ENCODE results near the gene NUP43. TPM values are rescaled to one million over a fixed set of nuclear protein-coding genes. Genes with fewer than 3 reads are reported as not detected.

The NUP43 gene
- total and polyA plus RNA-seq, 2 of the 13 experiments (the other 11 are each of a cell fraction or from before 2014, with no cell fraction given), result 38.9 to 85.1 TPM

GRCh38 chr6:149717588-149718458 is 28.5 kb downstream of the NUP43 start, which contains the start of gene LATS1 (continued):
- peak; percentile 69 for TF ChIP-seq ARID5B (CRISPR knock-in tag; IDR thresholded peaks at IDR 0.05)
- peak; percentile 90 for TF ChIP-seq AHR (CRISPR knock-in tag; IDR thresholded peaks at IDR 0.05)
- TF ChIP-seq ZNF564 (CRISPR knock-in tag; IDR thresholded peaks at IDR 0.05), result peak; percentile 76; the same call in 1 of the 2 replicates
- TF ChIP-seq NFRKB (IDR thresholded peaks at IDR 0.05), result peak; percentile 88
- peak; percentile 96 for TF ChIP-seq ATF5 (CRISPR knock-in tag; IDR thresholded peaks at IDR 0.05; ENCODE audit: low read depth)
- peak; percentile 43; the same call in 1 of the 2 replicates for TF ChIP-seq ZNF160 (CRISPR knock-in tag; IDR thresholded peaks at IDR 0.05)
- TF ChIP-seq DZIP1 (CRISPR knock-in tag; IDR thresholded peaks at IDR 0.05), result peak; percentile 93
- 0 out of 2 replicates have a peak, but pooled peaks have one; percentile 62 for TF ChIP-seq ZNF839 (CRISPR knock-in tag; IDR thresholded peaks at IDR 0.05; ENCODE audit: borderline replicate concordance)
- TF ChIP-seq CHD2 (IDR thresholded peaks at IDR 0.05; ENCODE audit: low read depth, low read length), result 0 out of 2 replicates have a peak, but pooled peaks have one; percentile 26
- peak; percentile 98 for TF ChIP-seq YY1 (IDR thresholded peaks at IDR 0.05; ENCODE audit: insufficient read depth, insufficient replicate concordance, low read depth, low read length)
- TF ChIP-seq MXD4 (CRISPR knock-in tag; IDR thresholded peaks at IDR 0.05), result no peak; the same call in 1 of the 2 replicates
- peak; percentile 73 for TF ChIP-seq TARDBP (CRISPR knock-in tag; IDR thresholded peaks at IDR 0.05)
- TF ChIP-seq, protein P1, sequence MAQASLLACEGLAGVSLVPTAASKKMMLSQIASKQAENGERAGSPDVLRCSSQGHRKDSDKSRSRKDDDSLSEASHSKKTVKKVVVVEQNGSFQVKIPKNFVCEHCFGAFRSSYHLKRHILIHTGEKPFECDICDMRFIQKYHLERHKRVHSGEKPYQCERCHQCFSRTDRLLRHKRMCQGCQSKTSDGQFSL (CRISPR knock-in tag; IDR thresholded peaks at IDR 0.05), result peak; percentile 82
- TF ChIP-seq, protein P2, sequence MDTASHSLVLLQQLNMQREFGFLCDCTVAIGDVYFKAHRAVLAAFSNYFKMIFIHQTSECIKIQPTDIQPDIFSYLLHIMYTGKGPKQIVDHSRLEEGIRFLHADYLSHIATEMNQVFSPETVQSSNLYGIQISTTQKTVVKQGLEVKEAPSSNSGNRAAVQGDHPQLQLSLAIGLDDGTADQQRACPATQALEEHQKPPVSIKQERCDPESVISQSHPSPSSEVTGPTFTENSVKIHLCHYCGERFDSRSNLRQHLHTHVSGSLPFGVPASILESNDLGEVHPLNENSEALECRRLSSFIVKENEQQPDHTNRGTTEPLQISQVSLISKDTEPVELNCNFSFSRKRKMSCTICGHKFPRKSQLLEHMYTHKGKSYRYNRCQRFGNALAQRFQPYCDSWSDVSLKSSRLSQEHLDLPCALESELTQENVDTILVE (CRISPR knock-in tag; IDR thresholded peaks at IDR 0.05), result peak; percentile 89
- peak; percentile 98 for TF ChIP-seq ZNF343 (CRISPR knock-in tag; IDR thresholded peaks at IDR 0.05)
- TF ChIP-seq SMAD9 (CRISPR knock-in tag; IDR thresholded peaks at IDR 0.05), result no peak; the same call in 1 of the 2 replicates
- no peak for TF ChIP-seq ISX (CRISPR knock-in tag; conservative IDR thresholded peaks at IDR 0.05)
- peak; percentile 88 for TF ChIP-seq PTBP1 (IDR thresholded peaks at IDR 0.05; ENCODE audit: low read depth, low read length, poor library complexity, severe bottlenecking)
- TF ChIP-seq NFYC (CRISPR knock-in tag; IDR thresholded peaks at IDR 0.05), result no peak
- peak; percentile 98; the same call in 1 of the 2 replicates for TF ChIP-seq ZNF136 (CRISPR knock-in tag; IDR thresholded peaks at IDR 0.05; ENCODE audit: low read depth)
- 0 out of 2 replicates have a peak, but pooled peaks have one; percentile 65 for TF ChIP-seq ZNF12 (CRISPR knock-in tag; IDR thresholded peaks at IDR 0.05)

All from HepG2 (cell line).